NCI-H345 (cell line): ENCODE results near the gene KIF1A.
A peak's percentile ranks its signal among the peaks of the same experiment; 100 is the strongest.

Experiments
- DNase-seq: peaks from one replicate; lab custom pipeline; 2025; lab: John Stamatoyannopoulos, UW

Gene KIF1A, protein sequence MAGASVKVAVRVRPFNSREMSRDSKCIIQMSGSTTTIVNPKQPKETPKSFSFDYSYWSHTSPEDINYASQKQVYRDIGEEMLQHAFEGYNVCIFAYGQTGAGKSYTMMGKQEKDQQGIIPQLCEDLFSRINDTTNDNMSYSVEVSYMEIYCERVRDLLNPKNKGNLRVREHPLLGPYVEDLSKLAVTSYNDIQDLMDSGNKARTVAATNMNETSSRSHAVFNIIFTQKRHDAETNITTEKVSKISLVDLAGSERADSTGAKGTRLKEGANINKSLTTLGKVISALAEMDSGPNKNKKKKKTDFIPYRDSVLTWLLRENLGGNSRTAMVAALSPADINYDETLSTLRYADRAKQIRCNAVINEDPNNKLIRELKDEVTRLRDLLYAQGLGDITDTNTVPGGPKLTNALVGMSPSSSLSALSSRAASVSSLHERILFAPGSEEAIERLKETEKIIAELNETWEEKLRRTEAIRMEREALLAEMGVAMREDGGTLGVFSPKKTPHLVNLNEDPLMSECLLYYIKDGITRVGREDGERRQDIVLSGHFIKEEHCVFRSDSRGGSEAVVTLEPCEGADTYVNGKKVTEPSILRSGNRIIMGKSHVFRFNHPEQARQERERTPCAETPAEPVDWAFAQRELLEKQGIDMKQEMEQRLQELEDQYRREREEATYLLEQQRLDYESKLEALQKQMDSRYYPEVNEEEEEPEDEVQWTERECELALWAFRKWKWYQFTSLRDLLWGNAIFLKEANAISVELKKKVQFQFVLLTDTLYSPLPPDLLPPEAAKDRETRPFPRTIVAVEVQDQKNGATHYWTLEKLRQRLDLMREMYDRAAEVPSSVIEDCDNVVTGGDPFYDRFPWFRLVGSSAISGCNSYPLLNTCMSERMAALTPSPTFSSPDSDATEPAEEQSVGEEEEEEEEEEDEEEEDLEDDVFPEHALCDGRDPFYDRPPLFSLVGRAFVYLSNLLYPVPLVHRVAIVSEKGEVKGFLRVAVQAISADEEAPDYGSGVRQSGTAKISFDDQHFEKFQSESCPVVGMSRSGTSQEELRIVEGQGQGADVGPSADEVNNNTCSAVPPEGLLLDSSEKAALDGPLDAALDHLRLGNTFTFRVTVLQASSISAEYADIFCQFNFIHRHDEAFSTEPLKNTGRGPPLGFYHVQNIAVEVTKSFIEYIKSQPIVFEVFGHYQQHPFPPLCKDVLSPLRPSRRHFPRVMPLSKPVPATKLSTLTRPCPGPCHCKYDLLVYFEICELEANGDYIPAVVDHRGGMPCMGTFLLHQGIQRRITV (N-terminal part only)

DNA sequence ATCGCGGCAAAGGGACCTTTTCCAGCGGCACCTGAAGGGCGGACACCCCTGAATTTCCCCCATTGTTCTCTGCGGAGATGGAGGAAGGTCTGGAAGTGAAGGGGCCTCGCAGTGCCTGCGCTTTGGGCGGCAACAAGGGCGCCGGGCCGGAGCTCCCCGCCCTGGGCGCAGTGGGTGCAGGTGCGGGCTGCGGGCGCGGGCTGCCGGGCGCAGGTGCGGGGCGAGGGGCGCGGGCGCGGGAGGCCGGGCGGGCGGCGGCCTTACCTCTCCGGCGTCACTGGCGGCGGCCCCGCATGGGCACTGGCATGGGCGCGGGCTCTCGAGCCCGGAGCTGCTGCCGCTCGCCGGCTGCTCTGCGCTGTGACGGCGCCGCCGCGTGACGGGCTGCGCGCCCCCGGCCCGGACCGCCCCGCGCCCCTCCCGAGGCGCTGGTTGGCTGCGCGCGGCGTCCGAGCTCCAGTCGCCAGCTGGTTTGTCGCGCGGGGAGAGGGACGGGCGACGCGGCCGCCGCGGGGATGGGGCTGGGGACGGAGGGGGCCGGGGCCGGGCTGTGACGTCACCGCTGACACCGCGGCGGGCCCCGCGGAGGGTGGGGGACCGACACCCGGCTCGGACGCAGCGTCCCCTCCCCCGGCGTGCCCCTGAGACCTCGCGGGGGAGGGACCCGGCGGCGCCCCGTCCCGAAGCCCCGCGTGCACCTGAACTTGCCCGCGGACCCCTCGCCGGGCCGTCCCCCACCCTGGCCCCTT lies at the start of gene KIF1A:
KIF1A (minus strand) TSS at position 362 of the 749 bp plus-strand sequence. CDS start 22,467 bp downstream, outside the sequence.
- DNase-seq: peak; percentile 96

DNA sequence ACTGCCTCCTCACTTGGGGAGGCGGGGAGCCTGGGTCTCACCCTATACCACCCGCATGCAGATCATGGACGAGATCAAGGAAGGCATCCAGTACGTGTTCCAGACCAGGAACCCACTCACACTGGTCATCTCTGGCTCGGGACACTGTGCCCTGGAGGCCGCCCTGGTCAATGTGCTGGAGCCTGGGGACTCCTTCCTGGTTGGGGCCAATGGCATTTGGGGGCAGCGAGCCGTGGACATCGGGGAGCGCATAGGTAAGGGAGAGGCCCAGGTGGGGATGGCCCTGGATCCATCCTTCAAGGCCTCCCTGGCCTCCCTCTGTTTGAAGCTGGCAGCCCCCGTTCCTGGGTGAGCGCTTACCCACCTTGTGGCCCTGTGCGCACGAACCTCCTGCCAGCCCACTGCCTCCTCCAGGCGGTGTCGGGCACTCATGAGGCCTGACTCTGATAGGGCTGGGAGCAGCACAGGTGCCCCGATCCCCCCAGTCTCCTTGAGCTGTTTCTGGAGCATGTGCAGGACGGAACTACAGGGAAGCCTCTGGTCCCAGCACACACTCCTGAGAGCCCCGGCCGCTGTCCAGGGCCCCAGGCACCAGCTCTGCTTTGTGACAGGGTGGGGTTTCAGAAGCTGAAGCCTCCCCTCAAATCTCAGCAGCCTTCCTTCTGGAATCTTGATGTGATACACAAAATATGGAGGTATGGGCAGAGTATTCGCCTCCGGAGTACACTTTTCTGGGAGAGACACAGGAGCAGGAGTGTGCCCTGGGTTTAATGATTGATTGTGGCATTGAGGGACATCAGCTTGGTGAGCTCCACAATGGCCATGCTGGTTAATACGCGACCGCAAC lies 49.3 kb upstream of the KIF1A start:
- no peak for DNase-seq

DNA sequence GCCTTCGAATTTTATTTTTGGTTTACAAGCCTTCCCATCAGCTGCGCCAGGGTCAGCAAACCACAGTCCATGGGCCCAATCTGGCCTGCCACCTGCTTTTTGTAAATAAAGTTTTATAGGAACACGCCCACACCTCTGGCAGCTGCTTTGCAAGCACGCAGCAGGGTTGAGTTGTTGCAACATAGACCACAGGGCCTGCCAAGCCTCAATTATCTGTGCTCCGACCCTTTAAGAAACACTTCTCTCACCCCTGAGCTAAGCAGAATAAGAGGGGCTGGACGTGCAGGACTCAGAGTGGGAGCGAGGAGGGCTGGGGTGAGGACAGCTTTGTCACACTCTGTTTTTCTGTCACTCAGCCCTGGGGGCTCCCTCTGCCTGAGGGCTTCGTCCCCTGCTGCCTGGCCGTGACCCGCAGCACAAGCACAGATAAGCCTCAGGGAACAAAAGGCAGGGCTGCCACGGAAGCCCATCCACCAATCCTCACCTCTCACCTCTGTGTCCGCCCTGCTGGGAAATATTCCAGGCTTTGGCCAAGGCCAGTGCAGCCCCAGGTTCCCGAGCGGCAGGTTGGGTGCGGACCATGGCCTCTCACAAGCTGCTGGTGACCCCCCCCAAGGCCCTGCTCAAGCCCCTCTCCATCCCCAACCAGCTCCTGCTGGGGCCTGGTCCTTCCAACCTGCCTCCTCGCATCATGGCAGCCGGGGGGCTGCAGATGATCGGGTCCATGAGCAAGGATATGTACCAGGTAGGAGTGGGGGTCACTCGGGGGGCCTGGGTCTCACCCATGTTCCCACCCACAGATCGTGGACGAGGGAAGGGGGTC lies 48.5 kb upstream of the KIF1A start, which contains the start of gene AGXT:
AGXT (plus strand) TSS at position 539 of the 823 bp plus-strand sequence; CDS start at position 581, 42 bp downstream.
- DNase-seq: peak; percentile 13

DNA sequence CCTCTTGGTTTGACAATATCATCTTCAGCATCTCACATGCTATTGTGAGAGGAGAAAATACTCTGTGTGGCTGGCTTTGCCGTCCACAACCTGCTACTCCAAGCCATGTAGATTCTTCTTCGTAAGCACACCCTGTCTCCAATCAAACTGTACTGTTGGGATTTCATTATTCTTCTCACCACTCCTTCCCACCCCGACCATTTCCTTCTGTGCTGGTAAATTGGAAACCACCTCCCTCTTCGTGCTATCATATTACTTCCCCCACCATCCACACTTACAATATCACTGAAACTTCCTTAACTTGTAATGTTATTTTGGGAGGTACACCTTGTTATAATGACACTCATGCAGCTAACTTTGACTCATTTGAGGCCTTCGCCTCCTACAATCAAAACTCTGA lies 45.4 kb upstream of the KIF1A start:
- DNase-seq: no peak

DNA sequence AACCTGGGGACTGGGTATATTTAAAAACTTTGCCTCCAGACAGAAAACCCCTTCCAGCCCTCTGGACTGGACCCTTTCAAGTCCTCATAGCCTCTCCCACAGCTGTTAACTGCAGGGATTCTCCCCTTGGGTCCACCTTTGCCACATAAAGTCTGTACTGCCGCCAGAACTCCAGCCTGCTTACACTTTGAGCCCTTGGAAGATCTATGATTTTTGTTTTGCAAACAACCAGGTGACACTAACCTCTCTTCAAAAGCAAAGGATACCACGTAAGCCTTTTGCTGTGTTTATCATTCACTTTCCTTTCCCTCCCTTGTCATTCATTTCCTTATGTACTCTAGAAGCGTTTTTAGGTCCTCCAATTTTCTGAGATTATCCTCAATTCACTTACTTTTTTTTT lies 44.5 kb upstream of the KIF1A start:
- DNase-seq: no peak

DNA sequence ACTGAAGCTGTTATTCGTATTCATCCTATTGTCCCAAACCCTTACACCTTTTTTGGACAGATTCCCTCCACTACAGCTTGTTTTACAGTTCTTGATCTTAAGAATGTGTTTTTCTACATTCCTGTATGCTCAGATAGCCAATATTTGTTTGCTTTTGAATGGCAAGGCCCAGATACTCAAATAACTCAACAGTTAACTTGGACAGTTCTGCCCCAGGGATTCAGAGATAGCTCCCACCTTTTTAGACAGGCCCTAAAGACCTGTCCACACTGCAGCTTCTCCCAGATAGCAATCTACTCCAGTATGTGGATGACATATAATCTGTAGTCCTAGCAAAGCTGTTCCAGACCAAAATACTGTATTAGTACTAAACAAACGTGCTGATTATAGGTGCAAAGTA lies 41.5 kb upstream of the KIF1A start:
- no peak for DNase-seq

DNA sequence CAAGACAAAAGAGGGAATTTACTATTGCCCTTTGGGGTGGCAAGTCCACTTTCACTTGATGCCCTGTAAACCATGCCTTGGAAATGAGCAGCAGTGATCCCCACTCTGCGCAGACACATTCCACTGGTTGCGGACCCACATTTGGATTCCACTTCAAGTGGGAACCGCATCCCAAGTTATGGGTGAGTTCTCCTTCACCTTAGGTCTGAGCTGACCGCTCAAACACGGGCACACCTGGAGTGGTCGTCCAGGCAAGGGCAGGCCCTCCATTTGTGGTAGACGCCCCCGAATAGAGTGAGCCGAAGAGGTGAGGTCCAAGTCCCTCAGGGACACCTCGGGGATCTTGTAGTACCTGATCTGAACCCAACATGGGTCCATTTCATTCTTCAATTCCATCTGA lies 38.9 kb upstream of the KIF1A start:
- DNase-seq: no peak

DNA sequence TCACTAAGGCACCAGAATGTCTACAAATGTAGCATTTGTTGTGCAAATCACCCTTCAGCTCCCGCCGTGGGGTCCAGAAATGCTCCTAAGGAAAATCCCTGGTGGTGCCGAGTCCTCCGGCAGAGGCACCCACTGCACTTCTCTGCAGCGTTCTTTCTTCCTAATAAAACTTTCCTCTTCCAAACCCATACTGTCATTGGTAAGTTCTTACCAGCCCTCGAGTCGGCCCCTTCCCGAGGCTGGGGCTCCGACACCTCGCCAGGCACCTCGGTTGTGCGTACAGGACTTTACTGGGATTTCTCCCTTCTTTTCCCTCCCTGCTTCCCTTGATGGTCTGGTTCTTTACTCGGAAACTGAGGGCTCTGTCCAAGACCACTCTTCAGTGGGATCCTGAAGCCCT lies 38.3 kb upstream of the KIF1A start:
- no peak for DNase-seq

DNA sequence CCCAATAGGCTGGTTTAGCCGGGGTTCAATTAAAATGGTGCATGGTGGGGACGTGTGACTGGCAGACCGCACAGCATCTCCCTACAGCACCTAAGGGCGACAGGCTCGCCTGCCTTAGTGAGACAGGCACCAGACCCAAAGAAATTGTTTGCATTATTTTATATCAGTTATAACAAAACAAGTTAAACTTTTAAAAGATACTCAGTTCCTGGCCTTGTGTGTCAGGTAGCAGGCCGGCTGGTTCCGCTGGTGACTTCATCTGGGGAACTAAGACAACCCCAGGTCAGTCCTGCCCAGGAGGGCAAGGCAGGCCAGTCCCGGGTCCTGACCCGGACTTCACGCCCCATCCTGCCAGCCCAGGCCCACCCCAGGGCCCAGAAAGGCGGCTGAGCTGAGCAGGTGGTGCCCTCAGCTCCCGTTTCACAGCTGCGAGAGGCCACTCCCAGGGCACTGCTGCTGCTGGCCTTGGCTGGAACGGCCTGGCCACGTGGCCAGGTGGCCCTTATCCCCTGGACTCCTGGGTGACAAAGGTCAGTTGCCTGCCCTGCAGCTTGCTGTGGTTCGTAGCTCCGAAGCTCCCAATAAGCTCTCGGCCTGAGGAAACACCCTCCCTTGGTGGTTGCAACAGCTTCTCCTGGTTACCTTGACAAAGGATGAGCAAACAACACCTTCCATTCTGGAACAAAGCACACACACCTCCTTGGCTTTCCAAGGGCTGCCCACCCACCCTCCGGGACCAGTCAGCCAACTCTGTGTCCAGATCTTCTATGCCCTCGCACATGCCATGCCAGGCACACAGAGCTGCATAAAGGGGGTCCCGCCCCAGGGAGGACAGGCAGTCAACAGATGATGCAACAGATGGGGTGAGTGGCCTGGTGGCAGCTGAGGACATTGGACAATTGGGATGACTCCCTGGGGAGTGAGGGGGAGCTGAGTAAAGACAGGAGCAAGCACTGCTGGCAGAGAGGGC lies 37.3 kb upstream of the KIF1A start:
- no peak for DNase-seq

DNA sequence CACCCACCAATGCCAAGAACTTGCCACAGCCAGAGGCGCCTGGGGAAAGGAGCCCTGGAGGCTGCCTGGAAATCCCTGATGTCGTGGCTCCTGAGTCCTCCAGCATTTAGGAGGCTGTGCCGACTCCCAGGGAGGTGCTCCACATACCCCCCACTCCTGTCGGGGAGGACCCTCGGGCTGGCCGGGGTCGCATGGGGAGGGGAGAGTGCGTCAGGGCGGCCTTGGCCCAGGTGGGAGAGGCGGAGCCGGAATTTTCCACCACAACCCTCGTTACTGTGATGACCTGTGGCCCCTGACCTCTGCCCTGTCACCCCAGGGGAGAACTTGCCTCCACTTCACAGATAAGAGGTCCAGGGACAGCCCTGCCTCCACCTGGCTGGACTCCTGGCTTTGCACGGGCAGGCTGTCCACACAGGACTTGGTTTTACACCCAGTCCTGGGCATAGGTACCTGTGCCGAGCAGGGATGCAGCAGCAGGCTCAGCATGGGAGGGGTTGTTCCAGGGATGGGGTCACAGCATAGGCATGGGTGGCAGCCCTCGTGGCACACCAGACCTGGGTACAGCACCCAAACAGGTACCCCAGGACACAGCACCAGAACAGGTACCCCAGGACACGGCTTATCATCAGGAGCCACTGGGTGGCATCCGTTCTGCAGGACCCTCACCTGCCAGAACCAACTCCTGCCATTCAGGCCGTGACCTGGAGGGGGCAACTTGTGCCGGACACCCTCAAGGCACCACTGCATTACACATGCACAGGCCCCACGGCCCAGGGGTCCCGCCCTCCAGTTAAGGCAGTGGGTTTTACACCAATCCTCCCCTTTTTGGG lies 36.3 kb upstream of the KIF1A start:
- no peak for DNase-seq

DNA sequence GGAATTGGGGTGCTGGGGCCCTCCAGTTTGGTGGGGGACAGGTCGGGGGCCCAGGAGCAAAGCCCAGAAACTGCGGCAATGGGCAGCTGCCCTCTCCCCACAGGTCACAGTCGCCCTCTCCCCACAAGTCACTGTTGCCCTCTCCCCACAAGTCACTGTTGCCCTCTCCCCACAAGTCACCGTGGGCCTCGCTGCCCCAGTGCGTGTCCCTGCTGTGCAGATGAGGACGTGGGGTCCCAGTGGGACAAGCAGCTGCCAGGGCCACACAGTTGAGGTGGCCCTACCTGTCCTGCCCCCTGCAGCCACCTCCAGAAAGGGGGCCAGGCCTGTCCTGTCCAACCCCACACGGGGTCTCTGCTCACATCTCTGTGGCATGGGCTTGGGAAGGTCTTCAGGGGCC lies 35.7 kb upstream of the KIF1A start:
- no peak for DNase-seq

DNA sequence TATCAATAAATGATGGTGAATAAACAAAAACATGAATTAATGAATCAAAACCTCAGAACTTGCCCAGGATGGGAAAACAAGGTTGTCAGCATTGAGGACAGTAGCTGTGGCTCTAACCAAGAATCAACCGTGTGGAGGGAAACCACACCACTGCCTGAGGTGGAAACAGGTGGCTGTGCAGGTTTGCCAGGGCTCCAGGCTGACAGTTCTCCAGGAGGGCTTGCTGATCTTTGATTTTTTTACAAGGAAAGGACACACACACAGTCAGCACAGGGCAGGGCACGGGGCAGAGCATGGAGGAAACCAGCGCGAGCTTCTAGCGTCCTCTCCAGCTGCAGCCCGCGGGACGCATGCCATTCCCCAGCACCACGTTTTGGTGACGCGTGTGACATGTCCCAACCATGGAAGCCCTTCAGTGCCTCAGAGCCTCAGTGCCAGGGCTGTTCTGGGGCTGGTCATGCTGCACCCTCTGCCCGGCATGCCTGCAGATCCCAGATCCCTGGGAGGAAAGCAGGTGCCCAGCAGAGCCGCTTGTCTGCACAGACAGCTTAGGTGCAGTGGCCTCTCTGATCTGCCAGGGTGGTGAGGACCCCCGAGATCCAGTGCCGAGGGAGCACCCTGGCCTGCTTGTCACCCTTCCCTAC lies 32.8 kb upstream of the KIF1A start:
- DNase-seq: no peak

DNA sequence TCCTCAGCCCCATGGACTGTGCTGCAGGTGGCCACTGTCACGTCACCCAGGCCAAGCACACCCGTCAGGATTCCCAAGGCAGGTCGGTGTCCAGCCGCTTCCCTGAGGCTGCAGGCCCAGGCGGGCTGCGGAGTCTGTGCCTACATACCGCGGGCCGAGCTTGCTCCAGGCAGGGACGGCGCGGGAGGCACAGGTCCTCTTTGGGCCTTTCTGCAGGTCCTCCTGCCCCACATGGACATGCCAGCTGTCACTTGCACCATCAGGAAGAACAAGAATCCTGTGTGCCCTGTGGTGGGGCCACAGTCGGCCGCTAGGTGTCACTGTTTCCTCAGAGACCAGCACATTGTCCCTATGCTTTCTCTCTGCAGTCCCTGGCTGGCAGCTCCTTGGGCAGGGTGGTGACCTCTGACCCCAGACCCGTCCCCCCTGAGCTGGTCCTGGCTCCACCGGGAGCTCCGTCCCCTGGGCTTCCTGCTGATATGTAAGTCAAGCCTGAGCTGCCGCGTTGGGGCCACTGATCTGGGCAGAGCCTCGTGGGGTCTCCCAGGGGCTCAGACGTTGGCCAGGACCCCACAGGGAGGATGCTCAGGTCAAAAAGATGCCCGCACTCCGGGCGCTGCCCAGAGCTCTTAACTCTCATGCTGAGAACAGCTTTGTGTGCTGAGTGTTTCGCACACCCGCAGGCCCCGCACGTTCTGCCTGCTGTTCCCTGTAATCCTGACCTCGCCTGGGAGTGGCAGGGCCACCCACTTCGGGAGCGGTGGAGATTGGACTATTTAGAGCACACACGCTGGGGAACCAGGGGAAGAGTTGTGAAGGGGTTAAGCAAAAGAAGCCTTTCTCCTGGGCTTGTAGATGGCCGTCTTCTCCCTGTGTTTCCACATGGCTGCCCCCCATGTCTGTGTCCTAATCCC lies 31.3 kb upstream of the KIF1A start:
- peak; percentile 68 for DNase-seq

DNA sequence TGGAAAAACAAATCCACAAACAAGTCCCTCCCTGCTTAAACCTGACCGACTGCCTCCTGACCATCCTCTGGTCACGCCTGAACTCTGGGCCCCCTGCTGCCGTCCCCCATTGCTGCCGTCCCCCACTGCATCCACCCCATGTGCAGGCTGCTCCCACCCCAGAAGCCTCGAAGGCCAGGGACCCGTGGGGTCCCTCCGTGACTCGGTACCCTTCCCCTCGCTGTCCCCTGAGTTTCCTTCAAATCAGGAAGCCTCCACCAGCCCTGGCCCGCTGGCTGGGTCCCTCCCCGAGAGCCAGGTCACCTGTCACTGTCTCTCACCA lies 30.7 kb upstream of the KIF1A start:
- no peak for DNase-seq

DNA sequence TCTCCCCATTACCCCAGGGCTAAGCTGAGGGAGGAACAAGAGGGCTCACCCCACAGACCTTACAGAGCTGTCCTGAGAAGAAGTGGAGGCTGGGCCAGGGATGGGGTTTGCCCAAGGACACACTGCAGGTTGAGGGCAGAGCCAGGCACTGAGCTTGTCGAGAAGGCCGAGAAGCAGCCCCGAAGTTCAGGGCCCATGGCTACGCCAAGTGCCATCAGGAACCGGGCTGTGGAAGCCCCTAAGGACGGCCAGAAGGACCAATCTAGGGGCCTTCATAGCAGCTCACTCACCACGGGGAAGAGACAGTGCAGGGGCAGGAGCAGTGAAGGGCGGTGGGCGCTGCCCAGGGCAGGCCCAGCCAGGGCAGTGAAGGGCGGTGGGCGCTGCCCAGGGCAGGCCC lies 30.0 kb upstream of the KIF1A start:
- DNase-seq: no peak
